Activated T-cell treated with anti-CD3 and anti-CD28 coated beads for 1 hour (primary cell): ENCODE measurements around the gene DVL3.
A peak's percentile ranks its signal among the peaks of the same experiment; 100 is the strongest.
"Not testable (repeated sequence)": the region's sequence is repeated elsewhere in the genome, so short reads cannot be mapped to it uniquely, and the experiment has no call there.

Source experiments
- DNase-seq: peaks from one replicate; pipeline ENCODE4 v3.0.0-alpha.2; 2020; ENCODE audit warnings: low read depth

The DVL3 gene

GRCh38 chr3:184154885-184155643, at the start of gene DVL3:
Gene DVL3, plus strand, starts transcription at chr3:184155377. Its CDS starts 259 bp downstream, at chr3:184155636.
- peak; percentile 20 for DNase-seq

GRCh38 chr3:184110316-184110725, 44.9 kb upstream of the DVL3 start:
- DNase-seq: no peak

- no peak for DNase-seq
Observed at GRCh38 chr3:184116017-184116416, 39.2 kb upstream of the DVL3 start.

- DNase-seq: no peak
Observed at GRCh38 chr3:184117636-184118035, 37.5 kb upstream of the DVL3 start.

- DNase-seq: not testable (repeated sequence)
Observed at GRCh38 chr3:184121031-184121430, 34.1 kb upstream of the DVL3 start.

GRCh38 chr3:184126006-184126405, 29.2 kb upstream of the DVL3 start:
- DNase-seq: no peak

- no peak for DNase-seq
Observed at GRCh38 chr3:184129012-184129411, 26.2 kb upstream of the DVL3 start.

- DNase-seq: no peak
Observed at GRCh38 chr3:184132945-184133344, 22.2 kb upstream of the DVL3 start.

GRCh38 chr3:184133840-184134745, 21.1 kb upstream of the DVL3 start:
- no peak for DNase-seq

- DNase-seq: no peak
Observed at GRCh38 chr3:184134746-184135148, 20.4 kb upstream of the DVL3 start.

- peak; percentile 78 for DNase-seq
Observed at GRCh38 chr3:184135149-184135910, 19.8 kb upstream of the DVL3 start, which contains the start of gene EIF2B5. Gene EIF2B5, plus strand, starts transcription at chr3:184135358. Its CDS starts 28 bp downstream, at chr3:184135386.

- no peak for DNase-seq
Observed at GRCh38 chr3:184135911-184136260, 19.3 kb upstream of the DVL3 start.

GRCh38 chr3:184140436-184140835, 14.7 kb upstream of the DVL3 start:
- DNase-seq: no peak

- DNase-seq: no peak
Observed at GRCh38 chr3:184142199-184142598, 13.0 kb upstream of the DVL3 start.

GRCh38 chr3:184143327-184143726, 11.8 kb upstream of the DVL3 start:
- DNase-seq: no peak

GRCh38 chr3:184144505-184144904, 10.7 kb upstream of the DVL3 start:
- no peak for DNase-seq

- DNase-seq: no peak
Observed at GRCh38 chr3:184145111-184145524, 10.1 kb upstream of the DVL3 start.

GRCh38 chr3:184145751-184146270, 9.4 kb upstream of the DVL3 start:
- DNase-seq: no peak

- no peak for DNase-seq
Observed at GRCh38 chr3:184148076-184148475, 7.1 kb upstream of the DVL3 start.

GRCh38 chr3:184149123-184149522, 6.1 kb upstream of the DVL3 start:
- no peak for DNase-seq

- DNase-seq: not testable (repeated sequence)
Observed at GRCh38 chr3:184149770-184150169, 5.4 kb upstream of the DVL3 start.
